ENCODE measurements around the gene CCL11.

Gene CCL11

GRCh38 chr17:34290586-34290985, 5.0 kb downstream of the CCL11 start:
- TF ChIP-seq, protein P1, sequence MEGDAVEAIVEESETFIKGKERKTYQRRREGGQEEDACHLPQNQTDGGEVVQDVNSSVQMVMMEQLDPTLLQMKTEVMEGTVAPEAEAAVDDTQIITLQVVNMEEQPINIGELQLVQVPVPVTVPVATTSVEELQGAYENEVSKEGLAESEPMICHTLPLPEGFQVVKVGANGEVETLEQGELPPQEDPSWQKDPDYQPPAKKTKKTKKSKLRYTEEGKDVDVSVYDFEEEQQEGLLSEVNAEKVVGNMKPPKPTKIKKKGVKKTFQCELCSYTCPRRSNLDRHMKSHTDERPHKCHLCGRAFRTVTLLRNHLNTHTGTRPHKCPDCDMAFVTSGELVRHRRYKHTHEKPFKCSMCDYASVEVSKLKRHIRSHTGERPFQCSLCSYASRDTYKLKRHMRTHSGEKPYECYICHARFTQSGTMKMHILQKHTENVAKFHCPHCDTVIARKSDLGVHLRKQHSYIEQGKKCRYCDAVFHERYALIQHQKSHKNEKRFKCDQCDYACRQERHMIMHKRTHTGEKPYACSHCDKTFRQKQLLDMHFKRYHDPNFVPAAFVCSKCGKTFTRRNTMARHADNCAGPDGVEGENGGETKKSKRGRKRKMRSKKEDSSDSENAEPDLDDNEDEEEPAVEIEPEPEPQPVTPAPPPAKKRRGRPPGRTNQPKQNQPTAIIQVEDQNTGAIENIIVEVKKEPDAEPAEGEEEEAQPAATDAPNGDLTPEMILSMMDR (IDR thresholded peaks at IDR 0.05): no peak
- peaks cover 13% of the 10 kb centered on the region for H3K27me3 ChIP-seq
- H3K36me3 ChIP-seq: no peaks in the 10 kb centered on the region
- no peaks in the 10 kb centered on the region for H3K9me3 ChIP-seq
- H3K27ac ChIP-seq: no peak overlapping the region
- H3K4me3 ChIP-seq (ENCODE audit: low read depth in 1 of 2, low read length in 1 of 2): no peak overlapping the region
- no peaks in the 10 kb centered on the region for H3K4me1 ChIP-seq (ENCODE audit: control insufficient read depth in 1 of 2, insufficient read depth in 1 of 2, low read depth in 1 of 2, low read length in 1 of 2)

DNA sequence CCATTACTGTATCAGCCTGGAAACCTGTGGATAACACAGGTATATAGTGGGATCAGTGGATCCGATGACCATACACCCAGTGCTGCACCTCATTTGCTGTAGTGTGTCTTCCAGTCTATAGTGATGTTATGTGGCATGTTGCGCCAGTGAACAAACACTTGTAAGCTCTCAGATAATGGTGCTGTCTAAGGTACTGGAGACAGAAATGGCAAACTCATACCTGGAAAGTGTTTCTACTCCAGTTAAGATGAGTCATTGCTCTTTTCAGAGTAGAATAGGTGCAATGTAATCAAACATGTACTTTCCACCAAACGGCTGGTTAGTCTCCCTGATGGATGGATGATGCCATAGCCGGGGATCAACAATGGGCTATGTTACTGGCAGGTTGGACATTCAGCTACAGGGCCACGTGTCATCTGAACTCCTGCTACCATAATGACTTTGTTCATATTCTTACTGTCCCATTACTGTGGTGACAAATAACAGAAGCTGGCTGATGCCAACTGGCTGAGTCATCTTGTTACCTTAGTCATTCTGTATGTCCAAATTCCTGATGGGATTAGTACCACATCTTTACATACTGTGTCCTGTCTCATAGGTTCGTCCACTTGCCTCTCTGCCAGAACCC, 6.3 kb downstream of the CCL11 start:
- no peak overlapping the region for H3K4me3 ChIP-seq (ENCODE audit: low read depth in 1 of 2, low read length in 1 of 2)
- no peaks in the 10 kb centered on the region for H3K36me3 ChIP-seq
- no peaks in the 10 kb centered on the region for H3K9me3 ChIP-seq
- H3K27me3 ChIP-seq: peaks cover 10% of the 10 kb centered on the region
- H3K4me1 ChIP-seq (ENCODE audit: control insufficient read depth in 1 of 2, insufficient read depth in 1 of 2, low read depth in 1 of 2, low read length in 1 of 2): no peaks in the 10 kb centered on the region
- TF ChIP-seq, protein P1 (IDR thresholded peaks at IDR 0.05): no peak
- H3K27ac ChIP-seq: no peak overlapping the region

- Histone ChIP-seq H3K9me3 (no peaks in the 10 kb centered on the region), H3K27ac (no peak overlapping the region), H3K4me3 (ENCODE audit: low read depth in 1 of 2, low read length in 1 of 2) (no peak overlapping the region), H3K4me1 (ENCODE audit: control insufficient read depth in 1 of 2, insufficient read depth in 1 of 2, low read depth in 1 of 2, low read length in 1 of 2) (no peaks in the 10 kb centered on the region), H3K27me3 (no peaks in the 10 kb centered on the region), H3K36me3 (no peaks in the 10 kb centered on the region)
- TF ChIP-seq, protein P1 (IDR thresholded peaks at IDR 0.05): no peak
These were observed 13.5 kb downstream of the CCL11 start for GRCh38 chr17:34299027-34299426.

DNA sequence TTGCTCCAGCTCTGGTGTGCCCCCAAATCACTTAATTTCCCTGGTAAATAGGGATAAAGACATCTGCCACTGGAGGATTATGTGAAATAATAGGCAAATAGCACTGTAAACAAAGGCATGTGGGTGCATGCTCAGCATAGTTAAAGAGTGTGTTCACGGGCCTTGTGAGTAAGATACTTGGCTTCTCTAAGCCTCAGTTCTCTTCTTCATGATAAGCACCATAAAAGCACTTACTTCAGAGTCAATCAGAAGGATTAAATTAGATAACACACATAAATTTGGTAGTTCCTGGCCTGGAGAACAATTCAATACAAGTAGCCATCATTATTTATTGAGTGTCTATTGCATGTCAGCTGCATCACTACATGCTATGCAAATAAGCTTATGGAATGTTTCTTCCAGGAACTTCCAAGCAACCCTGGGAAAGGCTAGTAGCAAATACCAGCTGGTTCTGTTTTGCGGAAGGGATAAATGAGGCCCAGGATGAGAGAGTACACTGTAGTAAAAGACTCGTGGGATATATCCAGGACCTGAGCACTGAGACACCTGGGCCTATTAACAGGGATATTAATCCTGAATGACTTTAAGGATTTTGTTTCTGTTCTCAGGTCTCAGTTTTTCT, 14.5 kb downstream of the CCL11 start:
- H3K9me3 ChIP-seq: no peaks in the 10 kb centered on the region
- no peaks in the 10 kb centered on the region for H3K4me1 ChIP-seq (ENCODE audit: control insufficient read depth in 1 of 2, insufficient read depth in 1 of 2, low read depth in 1 of 2, low read length in 1 of 2)
- TF ChIP-seq, protein P1 (IDR thresholded peaks at IDR 0.05): no peak
- no peaks in the 10 kb centered on the region for H3K36me3 ChIP-seq
- H3K27me3 ChIP-seq: no peaks in the 10 kb centered on the region
- no peak overlapping the region for H3K4me3 ChIP-seq (ENCODE audit: low read depth in 1 of 2, low read length in 1 of 2)
- no peak overlapping the region for H3K27ac ChIP-seq

DNA sequence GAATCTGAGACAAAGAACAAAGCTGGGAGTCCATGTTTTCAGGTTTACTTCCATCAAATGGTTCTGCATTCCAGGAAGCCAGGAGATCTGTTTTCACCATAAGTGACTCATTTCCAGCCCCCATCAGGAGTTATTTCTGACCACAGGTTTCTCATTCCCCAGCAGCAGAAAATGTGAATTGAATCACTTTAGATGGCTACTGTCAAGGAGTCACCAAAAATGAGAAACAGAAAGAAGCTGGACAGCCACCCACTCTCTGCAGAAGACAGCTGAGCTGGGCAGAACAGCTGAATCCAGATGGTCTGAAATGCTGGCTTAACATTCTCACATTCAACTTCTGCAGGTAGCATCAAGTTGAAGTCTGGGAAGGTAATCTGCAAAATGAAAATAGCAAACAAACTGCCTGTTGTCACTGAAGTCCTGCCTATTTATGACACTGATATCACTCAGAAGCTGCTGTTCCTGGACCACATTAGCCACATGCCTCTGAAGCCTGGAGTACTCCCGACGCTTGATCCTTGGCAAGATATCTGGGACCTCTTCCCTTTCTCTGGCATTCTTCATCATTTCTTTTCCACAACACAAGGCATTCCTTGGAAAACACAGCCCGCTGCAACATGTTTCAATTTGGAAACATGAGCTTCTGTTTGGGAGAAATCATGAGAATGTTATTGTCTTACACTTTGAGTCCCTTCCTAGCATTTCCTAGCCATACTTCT, 15.3 kb downstream of the CCL11 start:
- no peak overlapping the region for H3K27ac ChIP-seq
- H3K4me1 ChIP-seq (ENCODE audit: control insufficient read depth in 1 of 2, insufficient read depth in 1 of 2, low read depth in 1 of 2, low read length in 1 of 2): no peaks in the 10 kb centered on the region

More for the DNA sequence above, 15.3 kb downstream of the CCL11 start:
- TF ChIP-seq, protein P1 (IDR thresholded peaks at IDR 0.05): no peak
- no peaks in the 10 kb centered on the region for H3K27me3 ChIP-seq
- H3K36me3 ChIP-seq: no peaks in the 10 kb centered on the region
- H3K4me3 ChIP-seq (ENCODE audit: low read depth in 1 of 2, low read length in 1 of 2): no peak overlapping the region
- no peaks in the 10 kb centered on the region for H3K9me3 ChIP-seq

Data from neutrophil (primary cell).